Esophagus squamous epithelium (tissue), 4 donors: ENCODE measurements around the gene SARM1.

Source experiments
- POLR2A ChIP-seq, 4 donors: fragments of 450-650 bp; IDR thresholded peaks; one replicate each; pipeline ENCODE4 v1.6.1; 2017; ENCODE audit warnings: antibody characterized with exemption in 4 of 4, mild to moderate bottlenecking in 4 of 4, moderate library complexity in 3 of 4
- TF ChIP-seq, protein P1 (sequence below), 6 experiments: fragments of 450-650 bp in 4 of 6; fragments of 200-600 bp in 2 of 6; sonication (generic) in 2 of 6; IDR thresholded peaks; one replicate each; pipeline ENCODE4 v1.5.1; 2016 to 2019; ENCODE audit warnings: antibody characterized with exemption in 6 of 6, mild to moderate bottlenecking in 4 of 6, moderate library complexity in 4 of 6

DNA sequence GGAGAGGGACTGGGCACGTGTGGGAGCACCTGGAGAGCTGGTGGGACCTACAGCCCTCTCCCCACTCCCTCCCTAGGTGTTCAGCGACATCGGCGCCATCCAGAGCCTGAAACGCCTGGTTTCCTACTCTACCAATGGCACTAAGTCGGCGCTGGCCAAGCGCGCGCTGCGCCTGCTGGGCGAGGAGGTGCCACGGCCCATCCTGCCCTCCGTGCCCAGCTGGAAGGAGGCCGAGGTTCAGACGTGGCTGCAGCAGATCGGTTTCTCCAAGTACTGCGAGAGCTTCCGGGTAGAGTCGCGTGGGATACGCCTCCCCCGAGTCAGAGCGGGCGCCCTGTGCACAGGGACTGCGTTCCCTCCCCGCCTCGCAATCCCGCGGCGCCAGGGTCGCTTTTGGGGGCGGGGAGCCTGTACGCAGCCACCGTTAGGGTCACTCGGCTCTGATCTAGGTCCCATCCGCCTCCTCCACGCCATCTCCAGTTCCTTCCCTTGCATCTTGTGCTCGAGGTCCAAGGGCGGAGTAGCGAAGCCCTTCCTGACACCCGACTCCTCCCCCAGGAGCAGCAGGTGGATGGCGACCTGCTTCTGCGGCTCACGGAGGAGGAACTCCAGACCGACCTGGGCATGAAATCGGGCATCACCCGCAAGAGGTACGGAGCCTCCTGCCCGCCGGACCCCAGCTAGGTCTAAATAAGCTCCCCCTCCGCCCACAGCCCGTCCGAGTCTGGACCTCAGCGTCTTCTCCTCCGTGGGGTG is 13.0 kb downstream of the SARM1 start:
- peak in 1 of 4 donors; percentile 41 for TF ChIP-seq POLR2A (IDR thresholded peaks at IDR 0.05)
- TF ChIP-seq, protein P1, sequence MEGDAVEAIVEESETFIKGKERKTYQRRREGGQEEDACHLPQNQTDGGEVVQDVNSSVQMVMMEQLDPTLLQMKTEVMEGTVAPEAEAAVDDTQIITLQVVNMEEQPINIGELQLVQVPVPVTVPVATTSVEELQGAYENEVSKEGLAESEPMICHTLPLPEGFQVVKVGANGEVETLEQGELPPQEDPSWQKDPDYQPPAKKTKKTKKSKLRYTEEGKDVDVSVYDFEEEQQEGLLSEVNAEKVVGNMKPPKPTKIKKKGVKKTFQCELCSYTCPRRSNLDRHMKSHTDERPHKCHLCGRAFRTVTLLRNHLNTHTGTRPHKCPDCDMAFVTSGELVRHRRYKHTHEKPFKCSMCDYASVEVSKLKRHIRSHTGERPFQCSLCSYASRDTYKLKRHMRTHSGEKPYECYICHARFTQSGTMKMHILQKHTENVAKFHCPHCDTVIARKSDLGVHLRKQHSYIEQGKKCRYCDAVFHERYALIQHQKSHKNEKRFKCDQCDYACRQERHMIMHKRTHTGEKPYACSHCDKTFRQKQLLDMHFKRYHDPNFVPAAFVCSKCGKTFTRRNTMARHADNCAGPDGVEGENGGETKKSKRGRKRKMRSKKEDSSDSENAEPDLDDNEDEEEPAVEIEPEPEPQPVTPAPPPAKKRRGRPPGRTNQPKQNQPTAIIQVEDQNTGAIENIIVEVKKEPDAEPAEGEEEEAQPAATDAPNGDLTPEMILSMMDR (IDR thresholded peaks at IDR 0.05): no peak
